ENCODE measurements around the gene F8A1.

GRCh38 chrX:154908821-154909220 lies 22.7 kb downstream of the F8A1 start:
- TF ChIP-seq POLR2AphosphoS5 (IDR thresholded peaks at IDR 0.05; ENCODE audit: low read depth, low read length) (no peak), POLR2A (IDR thresholded peaks at IDR 0.05; ENCODE audit: low read depth, low read length) (no peak), TAF1 (IDR thresholded peaks at IDR 0.05; ENCODE audit: low read depth, low read length) (no peak), PAX5 (IDR thresholded peaks at IDR 0.05; ENCODE audit: insufficient read depth, low read length, severe bottlenecking) (no peak), POU2F2 (IDR thresholded peaks at IDR 0.05; ENCODE audit: low read depth, low read length) (no peak), SPI1 (IDR thresholded peaks at IDR 0.05; ENCODE audit: low read depth, low read length) (no peak)
